Hepatocyte (in vitro differentiated cells): ENCODE data around the gene TLNRD1. TPM values are rescaled to one million over a fixed set of nuclear protein-coding genes. Genes with fewer than 3 reads are reported as not detected.
"Not testable (repeated sequence)": the region's sequence is repeated elsewhere in the genome, so short reads cannot be mapped to it uniquely, and the experiment has no call there.

Experiments
- DNase-seq: peaks from one replicate; pipeline ENCODE4 v3.0.0-alpha.2; 2016; ENCODE audit warnings: low spot score
- H2AFZ ChIP-seq: fragments of 200-600 bp; sonication (generic); 2 replicates; pipeline ENCODE4 v1.6.0; 2016; ENCODE audit warnings: antibody characterized with exemption, mild to moderate bottlenecking
- H3K27ac ChIP-seq: fragments of 200-600 bp; sonication (generic); 2 replicates; pipeline ENCODE4 v1.5.1; 2016; ENCODE audit warnings: mild to moderate bottlenecking
- H3K27me3 ChIP-seq: fragments of 200-600 bp; sonication (generic); 2 replicates; pipeline ENCODE4 v1.6.1; 2016
- H3K36me3 ChIP-seq: fragments of 200-600 bp; sonication (generic); replicated peaks from 2 replicates; pipeline ENCODE4 v1.5.1; 2016; ENCODE audit warnings: low read depth; ENCODE audit not compliant: insufficient read depth
- H3K4me1 ChIP-seq: fragments of 200-600 bp; sonication (generic); 2 replicates; pipeline ENCODE4 v1.5.1; 2016; ENCODE audit warnings: mild to moderate bottlenecking, moderate library complexity; ENCODE audit not compliant: insufficient read depth
- H3K4me2 ChIP-seq: fragments of 200-600 bp; sonication (generic); 2 replicates; pipeline ENCODE4 v1.6.0; 2016
- H3K4me3 ChIP-seq: fragments of 200-600 bp; sonication (generic); 2 replicates; pipeline ENCODE4 v1.5.1; 2016; ENCODE audit warnings: mild to moderate bottlenecking
- H3K79me2 ChIP-seq: fragments of 200-600 bp; sonication (generic); 2 replicates; pipeline ENCODE4 v1.6.0; 2017; ENCODE audit warnings: mild to moderate bottlenecking
- H3K9me2 ChIP-seq: fragments of 200-600 bp; sonication (generic); replicated peaks from 2 replicates; pipeline ENCODE4 v1.6.0; 2017; ENCODE audit warnings: mild to moderate bottlenecking; ENCODE audit not compliant: insufficient read depth
- H3K9me3 ChIP-seq: fragments of 200-600 bp; sonication (generic); 2 replicates; pipeline ENCODE4 v1.5.1; 2016; ENCODE audit warnings: low read depth, mild to moderate bottlenecking
- H4K20me1 ChIP-seq: fragments of 200-600 bp; sonication (generic); 2 replicates; pipeline ENCODE4 v1.6.0; 2016; ENCODE audit warnings: mild to moderate bottlenecking; ENCODE audit not compliant: insufficient read depth, poor library complexity, severe bottlenecking
- CTCF ChIP-seq: fragments of 200-600 bp; sonication (generic); IDR thresholded peaks from 2 replicates; pipeline ENCODE4 v1.5.1; 2016; ENCODE audit warnings: antibody characterized with exemption, mild to moderate bottlenecking; ENCODE audit not compliant: poor library complexity
- EZH2 ChIP-seq: fragments of 200-600 bp; sonication (generic); IDR thresholded peaks from 2 replicates; pipeline ENCODE4 v1.6.1; 2016; ENCODE audit warnings: antibody characterized with exemption, mild to moderate bottlenecking, borderline replicate concordance
- EZH2phosphoT487 ChIP-seq: fragments of 200-600 bp; sonication (generic); IDR thresholded peaks from one replicate; pipeline ENCODE4 v1.6.1; 2018; ENCODE audit warnings: antibody characterized with exemption, mild to moderate bottlenecking, low read depth, moderate library complexity; ENCODE audit not compliant: unreplicated experiment, severe bottlenecking
- WGBS: methylation state at CpG from one replicate; pipeline ENCODE4 v1.1.6; 2016; ENCODE audit warnings: low lambda C conversion rate; ENCODE audit errors: missing lambda C conversion rate; 5-methylcytosine and 5-hydroxymethylcytosine counted together
- polyA plus RNA-seq: library from polyadenylated mRNA; unstranded; fragments of >200 nt; fragmentation: Nextera tagmentation; extraction: Ambion mirVana; gene quantifications from 2 replicates; pipeline ENCODE4 v1.2.1, GENCODE V29; 2016
- total RNA-seq: library from RNA; depleted of rRNA; stranded (reverse); fragments of >200 nt; gene quantifications from 2 replicates; pipeline ENCODE4 v1.2.3, GENCODE V29; 2014

TLNRD1 gene
- total and polyA plus RNA-seq, 2 experiments from 2014 or later = 10.3 to 15.6 TPM

GRCh38 chr15:80953953-80954778 is 46.6 kb upstream of the TLNRD1 start:
- no peak for DNase-seq
- Histone ChIP-seq H3K36me3 (no peaks in the 10 kb centered on the region), H2AFZ (no peak overlapping the region), H3K9me2 (no peaks in the 10 kb centered on the region), H3K4me2 (no peak overlapping the region), H3K4me1 (no peaks in the 10 kb centered on the region), H3K27me3 (no peaks in the 10 kb centered on the region), H4K20me1 (no peaks in the 10 kb centered on the region), H3K9me3 (no peaks in the 10 kb centered on the region), H3K4me3 (no peak overlapping the region), H3K27ac (no peak overlapping the region), H3K79me2 (no peaks in the 10 kb centered on the region)
- TF ChIP-seq CTCF (no peak), EZH2 (no peak), EZH2phosphoT487 (no peak)
- 81% methylated on average over 9 of the region's 9 CpGs for WGBS

- not testable (repeated sequence) for H3K4me1 ChIP-seq, H3K27ac ChIP-seq, H3K79me2 ChIP-seq, H3K9me2 ChIP-seq, H3K4me3 ChIP-seq, H3K27me3 ChIP-seq, DNase-seq, H4K20me1 ChIP-seq, H3K36me3 ChIP-seq, H2AFZ ChIP-seq, H3K4me2 ChIP-seq, H3K9me3 ChIP-seq
- WGBS = 91% methylated on average over 19 of the region's 19 CpGs
Observed at GRCh38 chr15:80955571-80956452, 44.9 kb upstream of the TLNRD1 start.

- 93% methylated on average over 2 of the region's 2 CpGs for WGBS
- TF ChIP-seq EZH2 (no peak), CTCF (no peak), EZH2phosphoT487 (no peak)
Observed at GRCh38 chr15:80957556-80957955, 43.2 kb upstream of the TLNRD1 start.

GRCh38 chr15:80957976-80958375 is 42.7 kb upstream of the TLNRD1 start:
- Histone ChIP-seq H3K79me2 (no peaks in the 10 kb centered on the region), H2AFZ (no peak overlapping the region), H3K4me1 (no peaks in the 10 kb centered on the region), H3K9me3 (no peaks in the 10 kb centered on the region), H3K4me2 (no peak overlapping the region), H3K27me3 (no peaks in the 10 kb centered on the region), H3K27ac (no peak overlapping the region), H3K36me3 (no peaks in the 10 kb centered on the region), H3K9me2 (no peaks in the 10 kb centered on the region), H4K20me1 (no peaks in the 10 kb centered on the region), H3K4me3 (no peak overlapping the region)
- WGBS = 89% methylated on average over 2 of the region's 2 CpGs
- TF ChIP-seq CTCF (no peak), EZH2phosphoT487 (no peak), EZH2 (no peak)
- no peak for DNase-seq

More at GRCh38 chr15:80957556-80957955, 43.2 kb upstream of the TLNRD1 start:
- Histone ChIP-seq H3K27me3 (no peaks in the 10 kb centered on the region), H3K4me2 (no peak overlapping the region), H3K9me3 (no peaks in the 10 kb centered on the region), H3K79me2 (no peaks in the 10 kb centered on the region), H3K4me3 (no peak overlapping the region), H4K20me1 (no peaks in the 10 kb centered on the region), H3K9me2 (no peaks in the 10 kb centered on the region), H3K4me1 (no peaks in the 10 kb centered on the region), H3K36me3 (no peaks in the 10 kb centered on the region), H3K27ac (no peak overlapping the region), H2AFZ (no peak overlapping the region)
- DNase-seq = no peak
